NCI-H460 (cell line): Measurements from ENCODE around the gene ZNF189. TPM values are rescaled to one million over a fixed set of nuclear protein-coding genes. Genes with fewer than 3 reads are reported as not detected.

Experiments used
- DNase-seq: peaks from one replicate; pipeline ENCODE4 v3.0.0-alpha.2; 2016; ENCODE audit warnings: low read depth; ENCODE audit errors: extremely low read depth
- total RNA-seq: library from RNA; depleted of rRNA; stranded (reverse); fragments of >200 nt; shearing (Covaris generic); gene quantifications from 2 replicates; pipeline ENCODE4 v1.2.3, GENCODE V29; 2014

The ZNF189 gene
- total RNA-seq, 1 experiment from 2014 or later, result 17.6 TPM

- no peak for DNase-seq
These were observed 19.3 kb downstream of the ZNF189 start for GRCh38 chr9:101417977-101418376.

GRCh38 chr9:101418518-101419430, 20.1 kb downstream of the ZNF189 start:
- DNase-seq, result no peak

GRCh38 chr9:101419863-101420262, 21.2 kb downstream of the ZNF189 start:
- no peak for DNase-seq

GRCh38 chr9:101421653-101422065, 23.0 kb downstream of the ZNF189 start:
- no peak for DNase-seq

GRCh38 chr9:101427358-101427757, 28.7 kb downstream of the ZNF189 start:
- DNase-seq, result no peak

GRCh38 chr9:101427957-101428655, 29.5 kb downstream of the ZNF189 start:
- DNase-seq, result no peak

GRCh38 chr9:101428909-101429308, 30.3 kb downstream of the ZNF189 start:
- DNase-seq, result no peak

GRCh38 chr9:101429736-101430135, 31.1 kb downstream of the ZNF189 start:
- no peak for DNase-seq

GRCh38 chr9:101432171-101432570, 33.5 kb downstream of the ZNF189 start:
- no peak for DNase-seq

- DNase-seq, result no peak
These were observed 34.1 kb downstream of the ZNF189 start for GRCh38 chr9:101432740-101433139.

- no peak for DNase-seq
These were observed 34.6 kb downstream of the ZNF189 start for GRCh38 chr9:101433229-101433628.

GRCh38 chr9:101434998-101435397, 36.3 kb downstream of the ZNF189 start:
- DNase-seq, result no peak

- no peak for DNase-seq
These were observed 37.0 kb downstream of the ZNF189 start, which contains the start of gene ALDOB for GRCh38 chr9:101435601-101436079. ALDOB (minus strand) TSS chr9:101435774; CDS start chr9:101430887, 4,887 bp downstream.

GRCh38 chr9:101437806-101438232, 39.2 kb downstream of the ZNF189 start:
- no peak for DNase-seq

- DNase-seq, result no peak
These were observed 39.9 kb downstream of the ZNF189 start for GRCh38 chr9:101438523-101438922.

- DNase-seq, result no peak
These were observed 42.1 kb downstream of the ZNF189 start for GRCh38 chr9:101440714-101441230.

GRCh38 chr9:101442318-101442717, 43.7 kb downstream of the ZNF189 start:
- DNase-seq, result no peak

- DNase-seq, result no peak
These were observed 44.1 kb downstream of the ZNF189 start for GRCh38 chr9:101442736-101443135.

GRCh38 chr9:101443364-101443771, 44.7 kb downstream of the ZNF189 start:
- DNase-seq, result no peak

GRCh38 chr9:101445353-101446029, 46.8 kb downstream of the ZNF189 start:
- no peak for DNase-seq

- DNase-seq, result no peak
These were observed 48.1 kb downstream of the ZNF189 start for GRCh38 chr9:101446732-101447131.
